WTC11 (cell line): ENCODE data around the gene CAT.

Source experiments
- CDX4 ChIP-seq: fragments of 250-450 bp; sonication (Bioruptor Pico); IDR thresholded peaks from 2 replicates; pipeline ENCODE4 v1.9.0; 2021; ENCODE audit warnings: moderate library complexity, mild to moderate bottlenecking, inconsistent platforms, borderline replicate concordance
- CTCF ChIP-seq: fragments of 200-600 bp; IDR thresholded peaks from 2 replicates; pipeline ENCODE4 v1.8.0; 2022; ENCODE audit warnings: antibody characterized with exemption
- MYBL2 ChIP-seq: sonication (generic); formaldehyde crosslinking; IDR thresholded peaks from 2 replicates; pipeline ENCODE4 v1.8.1; 2023; ENCODE audit warnings: mild to moderate bottlenecking, moderate library complexity, missing genetic modification reagents
- PREB ChIP-seq: sonication (generic); formaldehyde crosslinking; IDR thresholded peaks from 2 replicates; pipeline ENCODE4 v1.8.1; 2022; ENCODE audit warnings: mild to moderate bottlenecking, missing genetic modification reagents, moderate library complexity, borderline replicate concordance
- RELA ChIP-seq: sonication (generic); formaldehyde crosslinking; IDR thresholded peaks from 2 replicates; pipeline ENCODE4 v1.8.1; 2022; ENCODE audit warnings: missing genetic modification reagents, mild to moderate bottlenecking, borderline replicate concordance
- STAT6 ChIP-seq: sonication (generic); formaldehyde crosslinking; conservative IDR thresholded peaks from 2 replicates; pipeline ENCODE4 v1.8.1; 2023; ENCODE audit warnings: mild to moderate bottlenecking, low read depth, missing genetic modification reagents, moderate library complexity
- TP53 ChIP-seq: sonication (generic); formaldehyde crosslinking; IDR thresholded peaks from 2 replicates; pipeline ENCODE4 v1.8.1; 2023; ENCODE audit warnings: mild to moderate bottlenecking, missing genetic modification reagents
- USF1 ChIP-seq: sonication (generic); formaldehyde crosslinking; IDR thresholded peaks from 2 replicates; pipeline ENCODE4 v1.8.0; 2022; ENCODE audit warnings: mild to moderate bottlenecking, missing genetic modification reagents
- USF2 ChIP-seq: sonication (generic); formaldehyde crosslinking; IDR thresholded peaks from 2 replicates; pipeline ENCODE4 v1.8.1; 2023; ENCODE audit warnings: mild to moderate bottlenecking, missing genetic modification reagents, moderate library complexity

GRCh38 chr11:34454308-34455032 is 15.7 kb downstream of the CAT start:
- TF ChIP-seq RELA, result no peak
- TF ChIP-seq CTCF, result no peak
- TF ChIP-seq STAT6 (CRISPR knock-in tag), result no peak
- no peak for TF ChIP-seq TP53 (CRISPR knock-in tag)
- no peak for TF ChIP-seq USF1 (CRISPR knock-in tag)
- no peak for TF ChIP-seq CDX4 (CRISPR knock-in tag)
- TF ChIP-seq PREB (CRISPR knock-in tag), result no peak
- TF ChIP-seq USF2 (CRISPR knock-in tag), result no peak
- TF ChIP-seq MYBL2 (CRISPR knock-in tag), result no peak
